GM21529 (cell line): ENCODE data around the gene EIF3K.
A peak's percentile ranks its signal among the peaks of the same experiment; 100 is the strongest.
"Not testable (repeated sequence)": the region's sequence is repeated elsewhere in the genome, so short reads cannot be mapped to it uniquely, and the experiment has no call there.

Experiments used
- ATAC-seq: cut with Tn5 transposase; IDR thresholded peaks from one replicate; pipeline ENCODE4 v1.9.1; 2021; ENCODE audit not compliant: unreplicated experiment

EIF3K gene

GRCh38 chr19:38618590-38619360 lies at the start of gene EIF3K:
Gene EIF3K (plus strand): TSS chr19:38619188. CDS start chr19:38619269, 81 bp downstream.
- ATAC-seq = peak; percentile 41

- ATAC-seq = no peak
Measured at GRCh38 chr19:38569368-38569983, 49.5 kb upstream of the EIF3K start.

GRCh38 chr19:38571682-38572081 lies 47.3 kb upstream of the EIF3K start:
- no peak for ATAC-seq

GRCh38 chr19:38577826-38578225 lies 41.2 kb upstream of the EIF3K start:
- no peak for ATAC-seq

- not testable (repeated sequence) for ATAC-seq
Measured at GRCh38 chr19:38579304-38579703, 39.7 kb upstream of the EIF3K start.

- no peak for ATAC-seq
Measured at GRCh38 chr19:38580080-38580479, 38.9 kb upstream of the EIF3K start.

GRCh38 chr19:38583219-38583984 lies 35.6 kb upstream of the EIF3K start:
- peak; percentile 93 for ATAC-seq

- no peak for ATAC-seq
Measured at GRCh38 chr19:38583985-38584305, 35.0 kb upstream of the EIF3K start.

- ATAC-seq = no peak
Measured at GRCh38 chr19:38587562-38587961, 31.4 kb upstream of the EIF3K start.

GRCh38 chr19:38588041-38588440 lies 30.9 kb upstream of the EIF3K start:
- no peak for ATAC-seq

- no peak for ATAC-seq
Measured at GRCh38 chr19:38592940-38593339, 26.0 kb upstream of the EIF3K start.

GRCh38 chr19:38596057-38596981 lies 22.7 kb upstream of the EIF3K start:
- ATAC-seq = no peak

GRCh38 chr19:38597075-38597474 lies 21.9 kb upstream of the EIF3K start:
- ATAC-seq = no peak

GRCh38 chr19:38599722-38600121 lies 19.3 kb upstream of the EIF3K start:
- ATAC-seq = no peak

- not testable (repeated sequence) for ATAC-seq
Measured at GRCh38 chr19:38602856-38603255, 16.1 kb upstream of the EIF3K start.

GRCh38 chr19:38606131-38606530 lies 12.9 kb upstream of the EIF3K start:
- ATAC-seq = no peak

- ATAC-seq = no peak
Measured at GRCh38 chr19:38614289-38614688, 4.7 kb upstream of the EIF3K start.

- no peak for ATAC-seq
Measured at GRCh38 chr19:38615007-38615581, 3.9 kb upstream of the EIF3K start.

- no peak for ATAC-seq
Measured at GRCh38 chr19:38616265-38616664, 2.7 kb upstream of the EIF3K start.

- no peak for ATAC-seq
Measured at GRCh38 chr19:38617283-38617763, 1.7 kb upstream of the EIF3K start.
